HepG2 (cell line): Measurements from ENCODE around the gene SYNPO2L. TPM values are rescaled to one million over a fixed set of nuclear protein-coding genes. Genes with fewer than 3 reads are reported as not detected.
"Not testable (repeated sequence)": the region's sequence is repeated elsewhere in the genome, so short reads cannot be mapped to it uniquely, and the experiment has no call there.

Source experiments
- ATAC-seq: fragments of 200-7000 bp; cut with Tn5 transposase; 3 replicates; pipeline ENCODE4 v1.9.1; 2020; ENCODE audit warnings: mild to moderate bottlenecking, moderate library complexity
- BruUV-seq: library from RNA; stranded (reverse); fragments of 400-500 nt; replicated peaks from 2 replicates; lab custom pipeline; 2021; lab: Mats Ljungman, UMichigan
- CTCF ChIA-PET: fragments of 300-600 bp; formaldehyde crosslinking; extraction: SDS; loops from one replicate; lab custom pipeline; 2021; ENCODE audit warnings: low total read pairs, inconsistent platforms, low intra/inter-chr PET ratio; lab: Yijun Ruan, JAX
- POLR2A ChIA-PET: fragments of 350-600 bp; sonication (Branson Sonifier 250); formaldehyde crosslinking; loops from one replicate; lab custom pipeline; 2020; ENCODE audit warnings: antibody characterized with exemption, inconsistent platforms; lab: Yijun Ruan, JAX
- DNase-seq: peaks from one replicate; pipeline ENCODE4 v3.0.0-alpha.2; 2015; ENCODE audit warnings: low spot score
- FAIRE-seq: peaks from 3 replicates; lab custom pipeline; 2011; peaks lifted over from hg19 to GRCh38; lab: Jason Lieb, UNC
- H2AFZ ChIP-seq: one replicate; pipeline ENCODE4 v1.6.1; 2011; ENCODE audit warnings: low read length, inconsistent platforms
- H3K27ac ChIP-seq: fragments of 300-600 bp; 3 replicates; pipeline ENCODE4 v1.8.0; 2011; ENCODE audit warnings: mixed run types, mild to moderate bottlenecking, mixed read lengths, low read length, inconsistent platforms; ENCODE audit not compliant: insufficient read depth; ENCODE audit errors: extremely low read length
- H3K27me3 ChIP-seq, 2 experiments: fragments of 200-600 bp in 1 of 2; 2 replicates in 1 of 2; 3 replicates in 1 of 2; pipeline versions ENCODE4 v1.6.0 to v1.8.0; 2011; ENCODE audit warnings: low read length in 2 of 2, mild to moderate bottlenecking in 2 of 2, moderate library complexity in 2 of 2, inconsistent platforms in 1 of 2; ENCODE audit not compliant: insufficient read depth in 2 of 2, control insufficient read depth in 1 of 2
- H3K36me3 ChIP-seq, 2 experiments: fragments of 200-600 bp in 1 of 2; replicated peaks in 1 of 2; 2 replicates in 1 of 2; 3 replicates in 1 of 2; pipeline versions ENCODE4 v1.5.1 to v1.8.0; 2011; ENCODE audit warnings: low read length in 2 of 2, inconsistent platforms in 1 of 2; ENCODE audit not compliant: insufficient read depth in 2 of 2, control insufficient read depth in 1 of 2
- H3K4me1 ChIP-seq: 2 replicates; pipeline ENCODE4 v1.5.1; 2012; ENCODE audit warnings: low read length, inconsistent platforms; ENCODE audit not compliant: insufficient read depth
- H3K4me2 ChIP-seq: 2 replicates; pipeline ENCODE4 v1.6.0; 2011; ENCODE audit warnings: low read depth, low read length, inconsistent platforms
- H3K4me3 ChIP-seq, 3 experiments: fragments of 200-600 bp in 1 of 3; sonication (generic), shearing (Covaris generic) in 1 of 3; replicated peaks in 1 of 3; 2 replicates each; pipeline ENCODE4 v1.5.1; 2011 to 2016; ENCODE audit warnings: low read length in 3 of 3, inconsistent platforms in 2 of 3, low read depth in 2 of 3, mild to moderate bottlenecking in 2 of 3, control low read depth in 1 of 3, mixed read lengths in 1 of 3; ENCODE audit not compliant: insufficient read depth in 1 of 3
- H3K79me2 ChIP-seq: one replicate; pipeline ENCODE4 v1.6.1; 2011; ENCODE audit warnings: low read length, inconsistent platforms; ENCODE audit not compliant: insufficient read depth
- H3K9ac ChIP-seq: 2 replicates; pipeline ENCODE4 v1.6.0; 2011; ENCODE audit warnings: mild to moderate bottlenecking, low read depth, low read length, inconsistent platforms; ENCODE audit not compliant: insufficient read depth
- H3K9me3 ChIP-seq: 2 replicates; pipeline ENCODE4 v1.5.1; 2012; ENCODE audit warnings: mild to moderate bottlenecking, low read length
- H4K20me1 ChIP-seq: 2 replicates; pipeline ENCODE4 v1.6.0; 2011; ENCODE audit warnings: inconsistent platforms, mild to moderate bottlenecking, low read length, moderate library complexity; ENCODE audit not compliant: insufficient read depth
- ARID3A ChIP-seq: IDR thresholded peaks from 2 replicates; pipeline ENCODE4 v1.6.1; 2012; ENCODE audit warnings: low read depth, low read length, improper control_type of control experiment
- CREM ChIP-seq, 2 experiments: sonication (generic) in 1 of 2; formaldehyde crosslinking in 1 of 2; IDR thresholded peaks; 2 replicates each; pipeline versions ENCODE4 v1.4.0 to v1.6.1; 2016 to 2020; ENCODE audit warnings: antibody characterized with exemption in 1 of 2, mild to moderate bottlenecking in 1 of 2, missing genetic modification reagents in 1 of 2
- HNF4A ChIP-seq: sonication (generic); formaldehyde crosslinking; IDR thresholded peaks from 2 replicates; pipeline ENCODE4 v1.4.0; 2020; ENCODE audit warnings: missing genetic modification reagents
- PHF20 ChIP-seq: sonication (generic); formaldehyde crosslinking; IDR thresholded peaks from 2 replicates; pipeline ENCODE4 v1.5.0; 2020; ENCODE audit warnings: mild to moderate bottlenecking, missing genetic modification reagents
- PHF21A ChIP-seq: sonication (generic); formaldehyde crosslinking; IDR thresholded peaks from 2 replicates; pipeline ENCODE4 v1.5.0; 2020; ENCODE audit warnings: mild to moderate bottlenecking, missing genetic modification reagents
- POGZ ChIP-seq: sonication (generic); formaldehyde crosslinking; IDR thresholded peaks from 2 replicates; pipeline ENCODE4 v1.4.0; 2020; ENCODE audit warnings: mild to moderate bottlenecking, missing genetic modification reagents
- TEAD3 ChIP-seq: optimal IDR thresholded peaks from 2 replicates; pipeline ENCODE3; 2016; ENCODE audit warnings: borderline replicate concordance
- YY1 ChIP-seq: IDR thresholded peaks from 2 replicates; pipeline ENCODE4 v1.6.1; 2011; ENCODE audit warnings: low read length, low read depth, moderate library complexity, mild to moderate bottlenecking; ENCODE audit not compliant: insufficient read depth, insufficient replicate concordance
- ZMYM2 ChIP-seq: sonication (generic); formaldehyde crosslinking; IDR thresholded peaks from 2 replicates; pipeline ENCODE4 v1.8.0; 2022; ENCODE audit warnings: mild to moderate bottlenecking, missing genetic modification reagents
- WGBS: methylation state at CpG from one replicate; pipeline ENCODE4 v1.1.6; 2017; ENCODE audit warnings: low lambda C conversion rate; 5-methylcytosine and 5-hydroxymethylcytosine counted together
- in situ Hi-C: cut with HindIII; loops from 2 replicates; pipeline ENCODE4 v1.10.0; 2017; ENCODE audit warnings: low pct_unique_long_range_greater_than_20kb; ENCODE audit not compliant: extremely low pct_ligation_motif_present
- intact Hi-C: fragments of 100-400 bp; cut with micrococcal nuclease; formaldehyde crosslinking; loops from one replicate; pipeline ENCODE4 v1.10.0; 2022; ENCODE audit not compliant: unreplicated experiment
- polyA plus RNA-seq, 8 experiments: library from polyadenylated mRNA; depleted of rRNA in 3 of 8; stranded (reverse) in 7 of 8; unstranded in 1 of 8; fragments of >200 nt; fragmentation: Illumina TruSeq in 4 of 8; extraction: Trizol in 4 of 8; gene quantifications; 2 replicates each; pipeline versions ENCODE4 v1.2.1 to v1.2.3, GENCODE V29; 2011 to 2016; ENCODE audit warnings: low read depth in 4 of 8, missing spikeins in 1 of 8, mixed read lengths in 1 of 8; ENCODE audit not compliant: insufficient read depth in 1 of 8
- total RNA-seq, 5 experiments: library from RNA; depleted of rRNA; stranded (reverse); fragments of >200 nt; fragmentation: Illumina TruSeq; extraction: Trizol; gene quantifications; 2 replicates each; pipeline ENCODE4 v1.2.3, GENCODE V29; 2016; ENCODE audit warnings: low read depth in 1 of 5
- TF ChIP-seq, protein P1 (sequence below): sonication (generic); formaldehyde crosslinking; conservative IDR thresholded peaks from 2 replicates; pipeline ENCODE4 v1.4.0; 2020; ENCODE audit warnings: mild to moderate bottlenecking, missing genetic modification reagents, moderate library complexity
- TF ChIP-seq, protein P2 (sequence below): sonication (generic); formaldehyde crosslinking; IDR thresholded peaks from 2 replicates; pipeline ENCODE4 v1.4.0; 2020; ENCODE audit warnings: missing genetic modification reagents, mild to moderate bottlenecking, borderline replicate concordance

The SYNPO2L gene
- total and polyA plus RNA-seq, 2 of the 13 experiments (the other 11 are each of a cell fraction or from before 2014, with no cell fraction given) = not detected

DNA sequence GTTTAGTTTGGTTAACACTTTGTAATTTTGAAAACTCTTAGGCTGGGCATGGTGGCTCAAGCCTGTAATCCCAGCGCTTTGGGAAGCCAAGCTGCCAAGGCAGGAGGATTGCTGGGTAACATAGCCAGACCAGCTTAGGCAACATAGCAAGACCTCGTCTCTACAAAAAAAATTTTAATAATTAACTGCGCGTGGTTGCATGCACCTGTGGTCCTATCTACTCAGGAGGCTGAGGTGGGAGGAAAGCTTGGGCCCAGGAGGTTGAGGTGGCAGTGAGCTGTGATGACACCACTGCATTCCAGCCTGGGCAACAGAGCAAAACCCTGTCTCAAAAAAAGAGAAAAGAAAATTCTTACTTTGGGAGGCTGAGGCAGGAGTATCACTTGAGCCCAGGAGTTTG is 32.8 kb downstream of the SYNPO2L start:
- Histone ChIP-seq H3K9ac (no peak overlapping the region), H3K27me3 (no peaks in the 10 kb centered on the region; a peak in 1 of 5 replicates), H3K4me3 (no peak overlapping the region), H2AFZ (no peak overlapping the region), H3K27ac (no peak overlapping the region), H3K4me2 (no peak overlapping the region), H3K4me1 (peaks cover 47% of the 10 kb centered on the region), H3K9me3 (no peaks in the 10 kb centered on the region), H3K79me2 (peaks cover 25% of the 10 kb centered on the region), H4K20me1 (no peaks in the 10 kb centered on the region), H3K36me3 (no peaks in the 10 kb centered on the region)
- ATAC-seq = no peak
- in situ Hi-C loops = no loop called here
- intact Hi-C loops = no loop called here
- POLR2A ChIA-PET = no interaction called here
- DNase-seq = no peak
- BruUV-seq = no TSS peak
- WGBS = 79% methylated on average over 4 of the region's 4 CpGs
- FAIRE-seq = no peak
- CTCF ChIA-PET = no interaction called here
- TF ChIP-seq TEAD3 (CRISPR knock-in tag) = peak; percentile 36
- no peak for TF ChIP-seq CREM (IDR thresholded peaks at IDR 0.05)
- no peak for TF ChIP-seq CREM (CRISPR knock-in tag; IDR thresholded peaks at IDR 0.05)
- TF ChIP-seq YY1 = no peak

DNA sequence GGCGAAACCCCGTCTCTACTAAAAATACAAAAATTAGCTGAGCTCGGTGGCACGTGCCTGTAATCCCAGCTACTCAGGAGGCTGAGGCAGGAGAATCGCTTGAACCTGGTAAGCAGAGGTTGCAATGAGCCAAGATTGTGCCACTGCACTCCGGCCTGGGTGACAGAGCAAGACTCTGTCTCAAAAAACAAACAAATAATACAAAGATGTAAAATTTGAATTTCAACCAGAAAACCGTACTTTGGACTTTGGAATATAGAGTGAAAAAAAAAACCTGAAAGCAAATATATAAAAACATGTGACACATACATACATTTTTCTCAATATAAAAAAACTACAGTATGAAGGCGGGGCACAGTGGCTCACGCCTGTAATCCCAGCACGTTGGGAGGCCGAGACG is 34.9 kb downstream of the SYNPO2L start:
- H3K36me3 ChIP-seq, in situ Hi-C loops, FAIRE-seq, H3K9me3 ChIP-seq, ATAC-seq, H3K27ac ChIP-seq, BruUV-seq, H3K9ac ChIP-seq, H4K20me1 ChIP-seq, CTCF ChIA-PET, H3K27me3 ChIP-seq, H2AFZ ChIP-seq, H3K4me2 ChIP-seq, H3K4me3 ChIP-seq, intact Hi-C loops: not testable (repeated sequence)
- WGBS = 74% methylated on average over 12 of the region's 12 CpGs
- Histone ChIP-seq H3K79me2 (peaks cover 18% of the 10 kb centered on the region), H3K4me1 (peaks cover 32% of the 10 kb centered on the region)
- POLR2A ChIA-PET = interaction anchor here (1.0 kb wide), 1 partner anchor 9 kb away, joined by 4 read pairs; no protein-coding TSS in a partner anchor
- peak; percentile 44 for DNase-seq
- TF ChIP-seq POGZ (CRISPR knock-in tag) (0 out of 2 replicates have a peak, but pooled peaks have one; percentile 28), PHF21A (0 out of 2 replicates have a peak, but pooled peaks have one; percentile 31), HNF4A (CRISPR knock-in tag) (peak; percentile 57), ZMYM2 (CRISPR knock-in tag) (0 out of 2 replicates have a peak, but pooled peaks have one; percentile 47), PHF20 (CRISPR knock-in tag) (0 out of 2 replicates have a peak, but pooled peaks have one; percentile 33), ARID3A (peak; percentile 16; the same call in 1 of the 2 replicates)
- TF ChIP-seq, protein P1, sequence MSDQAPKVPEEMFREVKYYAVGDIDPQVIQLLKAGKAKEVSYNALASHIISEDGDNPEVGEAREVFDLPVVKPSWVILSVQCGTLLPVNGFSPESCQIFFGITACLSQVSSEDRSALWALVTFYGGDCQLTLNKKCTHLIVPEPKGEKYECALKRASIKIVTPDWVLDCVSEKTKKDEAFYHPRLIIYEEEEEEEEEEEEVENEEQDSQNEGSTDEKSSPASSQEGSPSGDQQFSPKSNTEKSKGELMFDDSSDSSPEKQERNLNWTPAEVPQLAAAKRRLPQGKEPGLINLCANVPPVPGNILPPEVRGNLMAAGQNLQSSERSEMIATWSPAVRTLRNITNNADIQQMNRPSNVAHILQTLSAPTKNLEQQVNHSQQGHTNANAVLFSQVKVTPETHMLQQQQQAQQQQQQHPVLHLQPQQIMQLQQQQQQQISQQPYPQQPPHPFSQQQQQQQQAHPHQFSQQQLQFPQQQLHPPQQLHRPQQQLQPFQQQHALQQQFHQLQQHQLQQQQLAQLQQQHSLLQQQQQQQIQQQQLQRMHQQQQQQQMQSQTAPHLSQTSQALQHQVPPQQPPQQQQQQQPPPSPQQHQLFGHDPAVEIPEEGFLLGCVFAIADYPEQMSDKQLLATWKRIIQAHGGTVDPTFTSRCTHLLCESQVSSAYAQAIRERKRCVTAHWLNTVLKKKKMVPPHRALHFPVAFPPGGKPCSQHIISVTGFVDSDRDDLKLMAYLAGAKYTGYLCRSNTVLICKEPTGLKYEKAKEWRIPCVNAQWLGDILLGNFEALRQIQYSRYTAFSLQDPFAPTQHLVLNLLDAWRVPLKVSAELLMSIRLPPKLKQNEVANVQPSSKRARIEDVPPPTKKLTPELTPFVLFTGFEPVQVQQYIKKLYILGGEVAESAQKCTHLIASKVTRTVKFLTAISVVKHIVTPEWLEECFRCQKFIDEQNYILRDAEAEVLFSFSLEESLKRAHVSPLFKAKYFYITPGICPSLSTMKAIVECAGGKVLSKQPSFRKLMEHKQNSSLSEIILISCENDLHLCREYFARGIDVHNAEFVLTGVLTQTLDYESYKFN (CRISPR knock-in tag) = peak; percentile 17; the same call in 1 of the 2 replicates
- TF ChIP-seq, protein P2, sequence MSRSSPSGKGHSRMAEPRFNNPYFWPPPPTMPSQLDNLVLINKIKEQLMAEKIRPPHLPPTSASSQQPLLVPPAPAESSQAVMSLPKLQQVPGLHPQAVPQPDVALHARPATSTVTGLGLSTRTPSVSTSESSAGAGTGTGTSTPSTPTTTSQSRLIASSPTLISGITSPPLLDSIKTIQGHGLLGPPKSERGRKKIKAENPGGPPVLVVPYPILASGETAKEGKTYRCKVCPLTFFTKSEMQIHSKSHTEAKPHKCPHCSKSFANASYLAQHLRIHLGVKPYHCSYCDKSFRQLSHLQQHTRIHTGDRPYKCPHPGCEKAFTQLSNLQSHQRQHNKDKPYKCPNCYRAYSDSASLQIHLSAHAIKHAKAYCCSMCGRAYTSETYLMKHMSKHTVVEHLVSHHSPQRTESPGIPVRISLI (CRISPR knock-in tag) = peak; percentile 74
